Stomach smooth muscle (tissue), 2 donors: ENCODE results near the gene RHBDD3.

Source experiments
- H3K27ac ChIP-seq: one replicate; pipeline ENCODE4 v1.7.0; 2013; ENCODE audit warnings: mild to moderate bottlenecking, low read length, inconsistent platforms
- H3K27me3 ChIP-seq, 2 donors: one replicate each; pipeline ENCODE4 v1.7.0; 2013; ENCODE audit warnings: low read length in 2 of 2; ENCODE audit not compliant: insufficient read depth in 2 of 2, control insufficient read depth in 1 of 2
- H3K36me3 ChIP-seq, 2 donors: one replicate each; pipeline ENCODE4 v1.7.0; 2013; ENCODE audit warnings: low read length in 2 of 2; ENCODE audit not compliant: control insufficient read depth in 2 of 2, insufficient read depth in 2 of 2
- H3K4me1 ChIP-seq: one replicate; pipeline ENCODE4 v1.7.0; 2013; ENCODE audit warnings: low read length; ENCODE audit not compliant: control insufficient read depth, insufficient read depth
- H3K4me3 ChIP-seq, 2 donors: one replicate each; pipeline ENCODE4 v1.7.0; 2013; ENCODE audit warnings: low read length in 2 of 2
- H3K9ac ChIP-seq, 2 donors: one replicate each; pipeline ENCODE4 v1.7.0; 2013; ENCODE audit warnings: low read length in 2 of 2, mild to moderate bottlenecking in 1 of 2
- H3K9me3 ChIP-seq, 2 donors: one replicate each; pipeline ENCODE4 v1.7.0; 2013; ENCODE audit warnings: low read length in 2 of 2; ENCODE audit not compliant: control insufficient read depth in 2 of 2
- donor health status: healthy.
- donor health status: Pancreatic carcinoma.

Gene RHBDD3

GRCh38 chr22:29214232-29214631 lies 53.5 kb downstream of the RHBDD3 start:
- no peaks in the 10 kb centered on the region for H3K9me3 ChIP-seq
- no peak overlapping the region for H3K4me3 ChIP-seq
- H3K9ac ChIP-seq: no peak overlapping the region
- H3K36me3 ChIP-seq: no peaks in the 10 kb centered on the region
- H3K4me1 ChIP-seq: no peaks in the 10 kb centered on the region
- H3K27me3 ChIP-seq: no peaks in the 10 kb centered on the region
- H3K27ac ChIP-seq: no peak overlapping the region

GRCh38 chr22:29213493-29213892 lies 54.3 kb downstream of the RHBDD3 start:
- Histone ChIP-seq H3K4me1 (no peaks in the 10 kb centered on the region), H3K4me3 (no peak overlapping the region), H3K9ac (no peak overlapping the region), H3K9me3 (no peaks in the 10 kb centered on the region), H3K27me3 (no peaks in the 10 kb centered on the region), H3K36me3 (no peaks in the 10 kb centered on the region), H3K27ac (no peak overlapping the region)

- Histone ChIP-seq H3K9ac (no peak overlapping the region), H3K9me3 (no peaks in the 10 kb centered on the region), H3K27me3 (no peaks in the 10 kb centered on the region), H3K4me1 (no peaks in the 10 kb centered on the region), H3K36me3 (no peaks in the 10 kb centered on the region), H3K4me3 (no peak overlapping the region), H3K27ac (no peak overlapping the region)
These were observed 55.0 kb downstream of the RHBDD3 start for GRCh38 chr22:29212743-29213142.

GRCh38 chr22:29211466-29211865 lies 56.3 kb downstream of the RHBDD3 start:
- Histone ChIP-seq H3K36me3 (no peaks in the 10 kb centered on the region), H3K27ac (no peak overlapping the region), H3K27me3 (no peaks in the 10 kb centered on the region), H3K4me1 (no peaks in the 10 kb centered on the region), H3K9me3 (no peaks in the 10 kb centered on the region), H3K4me3 (no peak overlapping the region), H3K9ac (no peak overlapping the region)

GRCh38 chr22:29211066-29211465 lies 56.7 kb downstream of the RHBDD3 start:
- Histone ChIP-seq H3K9me3 (no peaks in the 10 kb centered on the region), H3K9ac (no peak overlapping the region), H3K27me3 (no peaks in the 10 kb centered on the region), H3K36me3 (no peaks in the 10 kb centered on the region), H3K4me1 (peaks cover 4% of the 10 kb centered on the region), H3K4me3 (no peak overlapping the region), H3K27ac (no peak overlapping the region)
